IMR-90 (cell line): Measurements from ENCODE around the gene FBXO9. TPM values are rescaled to one million over a fixed set of nuclear protein-coding genes. Genes with fewer than 3 reads are reported as not detected.

Experiments
- ATAC-seq: fragments of 200-7000 bp; cut with Tn5 transposase; 2 replicates; pipeline ENCODE4 v1.9.1; 2020; ENCODE audit warnings: low read depth, mild to moderate bottlenecking, moderate library complexity
- BruUV-seq: library from RNA; stranded (reverse); fragments of 400-500 nt; replicated peaks from 2 replicates; lab custom pipeline; 2021; lab: Mats Ljungman, UMichigan
- CTCF ChIA-PET: fragments of 300-600 bp; formaldehyde crosslinking; extraction: SDS; loops from one replicate; lab custom pipeline; 2021; ENCODE audit warnings: antibody characterized with exemption; lab: Yijun Ruan, JAX
- POLR2A ChIA-PET: fragments of 300-600 bp; sonication (Branson Sonifier 250); formaldehyde crosslinking; loops from one replicate; lab custom pipeline; 2022; ENCODE audit warnings: antibody characterized with exemption; ENCODE audit not compliant: unreplicated experiment; lab: Charles Lee
- DNase-seq: peaks from one replicate; pipeline ENCODE4 v3.0.0; 2013
- H2AFZ ChIP-seq: replicated peaks from 2 replicates; pipeline ENCODE3; 2013; ENCODE audit warnings: low read length, mild to moderate bottlenecking; ENCODE audit not compliant: poor library complexity
- H2AK5ac ChIP-seq: 2 replicates; pipeline ENCODE4 v1.6.1; 2013; ENCODE audit warnings: low read depth, low read length, inconsistent platforms
- H2AK9ac ChIP-seq: replicated peaks from 2 replicates; pipeline ENCODE3; 2013; ENCODE audit warnings: mild to moderate bottlenecking, low read depth, low read length, moderate library complexity; ENCODE audit not compliant: poor library complexity
- H2BK120ac ChIP-seq: 2 replicates; pipeline ENCODE4 v1.6.1; 2013; ENCODE audit warnings: low read depth, low read length, inconsistent platforms
- H2BK15ac ChIP-seq: 3 replicates; pipeline ENCODE4 v1.6.1; 2013; ENCODE audit warnings: low read depth, low read length, inconsistent platforms
- H2BK20ac ChIP-seq: 2 replicates; pipeline ENCODE4 v1.6.1; 2013; ENCODE audit warnings: low read depth, mild to moderate bottlenecking, inconsistent platforms, low read length, moderate library complexity
- H2BK5ac ChIP-seq: 2 replicates; pipeline ENCODE4 v1.6.1; 2013; ENCODE audit warnings: mild to moderate bottlenecking, low read depth, low read length, inconsistent platforms; ENCODE audit not compliant: poor library complexity, severe bottlenecking
- H3K14ac ChIP-seq: replicated peaks from 2 replicates; pipeline ENCODE4 v1.6.1; 2013; ENCODE audit warnings: low read depth, low read length, inconsistent platforms
- H3K18ac ChIP-seq: 2 replicates; pipeline ENCODE4 v1.6.1; 2013; ENCODE audit warnings: low read depth, low read length, control low read depth
- H3K23ac ChIP-seq: 2 replicates; pipeline ENCODE4 v1.6.1; 2013; ENCODE audit warnings: low read depth, low read length, inconsistent platforms
- H3K27ac ChIP-seq: 2 replicates; pipeline ENCODE4 v1.5.1; 2013; ENCODE audit warnings: mild to moderate bottlenecking, control low read depth, low read length; ENCODE audit not compliant: insufficient read depth
- H3K27me3 ChIP-seq: 2 replicates; pipeline ENCODE4 v1.6.1; 2013; ENCODE audit warnings: low read length; ENCODE audit not compliant: control insufficient read depth, insufficient read depth
- H3K36me3 ChIP-seq: 2 replicates; pipeline ENCODE4 v1.6.1; 2013; ENCODE audit warnings: low read length, mixed read lengths; ENCODE audit not compliant: control insufficient read depth, insufficient read depth
- H3K4ac ChIP-seq: 2 replicates; pipeline ENCODE4 v1.6.1; 2013; ENCODE audit warnings: low read depth, low read length, inconsistent platforms
- H3K4me1 ChIP-seq: 2 replicates; pipeline ENCODE4 v1.6.1; 2013; ENCODE audit warnings: low read length, mixed read lengths; ENCODE audit not compliant: control insufficient read depth, insufficient read depth
- H3K4me2 ChIP-seq: 2 replicates; pipeline ENCODE4 v1.6.1; 2013; ENCODE audit warnings: low read depth, mild to moderate bottlenecking, control low read depth, low read length, moderate library complexity
- H3K4me3 ChIP-seq: 2 replicates; pipeline ENCODE4 v1.5.1; 2013; ENCODE audit warnings: low read depth, mild to moderate bottlenecking, control low read depth, low read length, moderate library complexity; ENCODE audit not compliant: insufficient read depth
- H3K56ac ChIP-seq: 2 replicates; pipeline ENCODE4 v1.6.1; 2013; ENCODE audit warnings: low read length, inconsistent platforms; ENCODE audit not compliant: insufficient read depth; ENCODE audit errors: extremely low read depth
- H3K79me1 ChIP-seq, 2 experiments: 2 replicates each; pipeline ENCODE4 v1.6.1; 2013; ENCODE audit warnings: low read length in 2 of 2, inconsistent platforms in 1 of 2, low read depth in 1 of 2
- H3K9ac ChIP-seq: 2 replicates; pipeline ENCODE4 v1.6.1; 2013; ENCODE audit warnings: low read depth, low read length, control low read depth
- H3K9me1 ChIP-seq: 2 replicates; pipeline ENCODE4 v1.6.1; 2013; ENCODE audit warnings: low read length, inconsistent platforms; ENCODE audit not compliant: insufficient read depth
- H3K9me3 ChIP-seq: 2 replicates; pipeline ENCODE4 v1.6.1; 2013; ENCODE audit warnings: low read length; ENCODE audit not compliant: control insufficient read depth, insufficient read depth
- H4K20me1 ChIP-seq: 2 replicates; pipeline ENCODE4 v1.6.1; 2013; ENCODE audit warnings: low read length, inconsistent platforms; ENCODE audit not compliant: insufficient read depth
- H4K5ac ChIP-seq: 2 replicates; pipeline ENCODE4 v1.6.1; 2013; ENCODE audit warnings: mild to moderate bottlenecking, low read depth, low read length, control low read depth
- H4K8ac ChIP-seq, 2 experiments: 2 replicates each; pipeline ENCODE4 v1.6.1; 2013; ENCODE audit warnings: low read depth in 2 of 2, low read length in 2 of 2, control low read depth in 1 of 2, inconsistent platforms in 1 of 2
- H4K91ac ChIP-seq: 2 replicates; pipeline ENCODE4 v1.6.1; 2013; ENCODE audit warnings: low read depth, low read length, inconsistent platforms; ENCODE audit not compliant: insufficient read depth
- BHLHE40 ChIP-seq: fragments of 150-350 bp; IDR thresholded peaks from 2 replicates; pipeline ENCODE4 v1.6.1; 2016; ENCODE audit warnings: mild to moderate bottlenecking, low read depth, low read length
- FOS ChIP-seq: fragments of 150-350 bp; IDR thresholded peaks from 2 replicates; pipeline ENCODE4 v1.6.1; 2016; ENCODE audit warnings: low read depth, low read length
- MXI1 ChIP-seq: IDR thresholded peaks from 2 replicates; pipeline ENCODE4 v1.6.1; 2012; ENCODE audit warnings: low read depth, mild to moderate bottlenecking, low read length, moderate library complexity, borderline replicate concordance
- NFE2L2 ChIP-seq: fragments of 150-350 bp; IDR thresholded peaks from 2 replicates; pipeline ENCODE4 v1.6.1; 2016; ENCODE audit warnings: low read depth, mild to moderate bottlenecking, low read length
- POLR2A ChIP-seq: IDR thresholded peaks from 2 replicates; pipeline ENCODE4 v1.6.1; 2012; ENCODE audit warnings: mild to moderate bottlenecking, low read depth, low read length
- RAD21 ChIP-seq: IDR thresholded peaks from 2 replicates; pipeline ENCODE4 v1.6.1; 2012; ENCODE audit warnings: low read length, improper control_type of control experiment
- RFX5 ChIP-seq: IDR thresholded peaks from 2 replicates; pipeline ENCODE4 v1.8.0; 2012; ENCODE audit warnings: low read depth, mild to moderate bottlenecking, low read length, moderate library complexity
- SMC3 ChIP-seq: fragments of 150-350 bp; IDR thresholded peaks from 2 replicates; pipeline ENCODE4 v1.6.1; 2016; ENCODE audit warnings: low read depth, mild to moderate bottlenecking, antibody characterized with exemption, low read length, moderate library complexity
- WGBS, 2 experiments: methylation state at CpG; one replicate each; pipeline versions ENCODE4 v1.1.5 to v1.1.7; 2013; ENCODE audit warnings: missing lambda C conversion rate in 2 of 2; ENCODE audit not compliant: insufficient read length in 1 of 2; ENCODE audit errors: extremely low coverage in 2 of 2; 5-methylcytosine and 5-hydroxymethylcytosine counted together
- dilution Hi-C: fragments of 300-500 bp; cut with HindIII; formaldehyde crosslinking; loops from one replicate; pipeline ENCODE4 v1.14.3; 2018; ENCODE audit warnings: low sequenced_read_pairs; ENCODE audit not compliant: unreplicated experiment
- in situ Hi-C: fragments of 300-500 bp; cut with MboI; formaldehyde crosslinking; loops from 3 replicates; pipeline ENCODE4 v1.14.3; 2019; ENCODE audit warnings: low sequenced_read_pairs, inconsistent platforms, mixed read lengths
- intact Hi-C: fragments of 100-400 bp; cut with micrococcal nuclease; formaldehyde crosslinking; loops from 2 replicates; pipeline ENCODE4 v1.10.0; 2022
- polyA plus RNA-seq, 3 experiments: library from polyadenylated mRNA; depleted of rRNA; stranded (reverse); fragments of >200 nt; gene quantifications; 2 replicates each; pipeline ENCODE4 v1.2.3, GENCODE V29; 2012; ENCODE audit warnings: low replicate concordance in 1 of 3
- total RNA-seq: library from RNA; depleted of rRNA; stranded (reverse); fragments of >200 nt; gene quantifications from 2 replicates; pipeline ENCODE4 v1.2.3, GENCODE V29; 2012

FBXO9 gene
- total and polyA plus RNA-seq, 2 of the 4 experiments (the other 2 are of a cell fraction), result 49.6 to 65.9 TPM

DNA sequence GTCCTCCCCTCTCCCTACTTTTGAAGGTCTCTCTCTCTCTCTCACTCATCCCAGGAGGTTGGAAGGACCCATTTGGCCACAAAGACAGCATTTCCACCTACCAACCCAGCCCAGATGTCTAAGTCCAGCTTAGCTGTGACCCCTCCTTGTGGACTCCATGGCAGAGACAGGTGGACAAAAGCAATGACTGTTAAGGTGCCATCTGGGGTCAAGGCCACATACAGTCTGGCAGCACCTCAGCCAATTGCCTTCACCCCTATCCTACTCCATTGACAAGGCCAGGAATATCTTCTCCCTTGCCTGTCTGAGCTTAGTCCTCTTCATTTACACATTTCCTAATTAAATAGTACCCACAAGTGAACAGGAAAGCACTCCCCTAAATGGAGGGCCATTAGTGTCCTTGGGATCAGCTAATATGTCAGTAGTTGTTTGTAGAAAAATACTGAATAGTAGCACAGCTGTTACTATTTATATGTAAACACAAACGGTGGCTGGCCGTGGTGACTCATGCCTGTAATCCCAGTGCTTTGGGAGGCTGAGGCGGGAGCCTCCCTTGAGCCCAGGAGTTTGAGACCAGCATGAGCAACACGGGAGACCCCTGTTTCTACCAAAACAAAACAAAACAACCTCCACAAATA, 54.7 kb downstream of the FBXO9 start:
- ChIA-PET CTCF (no interaction called here), POLR2A (no interaction called here)
- Histone ChIP-seq H4K91ac (no peak overlapping the region), H3K4ac (no peak overlapping the region; the same call in 1 of the 2 replicates), H4K8ac (no peak overlapping the region), H3K23ac (no peak overlapping the region), H2BK5ac (no peak overlapping the region), H3K4me2 (no peak overlapping the region), H3K9me3 (peaks cover 3% of the 10 kb centered on the region; the same call in 1 of the 2 replicates), H2BK20ac (no peak overlapping the region), H2BK120ac (no peak overlapping the region), H3K4me3 (no peak overlapping the region), H3K36me3 (no peaks in the 10 kb centered on the region), H3K14ac (no peak overlapping the region), H2AK5ac (no peak overlapping the region; the same call in 1 of the 2 replicates), H3K27me3 (peaks cover 11% of the 10 kb centered on the region), H2AFZ (no peak overlapping the region), H3K4me1 (peaks cover 3% of the 10 kb centered on the region; the same call in 1 of the 2 replicates), H2BK15ac (no peak overlapping the region; the same call in 2 of the 3 replicates), H3K27ac (no peak overlapping the region), H4K5ac (no peak overlapping the region), H2AK9ac (no peak overlapping the region), H4K20me1 (no peaks in the 10 kb centered on the region), H3K56ac (no peak overlapping the region), H3K79me1 (no peaks in the 10 kb centered on the region), H3K9me1 (no peaks in the 10 kb centered on the region; the same call in 1 of the 2 replicates), H3K9ac (no peak overlapping the region), H3K18ac (no peak overlapping the region)
- intact Hi-C loops (no loop called here), in situ Hi-C loops (no loop called here), dilution Hi-C loops (no loop called here)
- BruUV-seq, result no TSS peak
- peak; percentile 95 for ATAC-seq
- no peak for TF ChIP-seq MXI1
- no peak for TF ChIP-seq RAD21
- TF ChIP-seq NFE2L2, result no peak
- no peak for TF ChIP-seq SMC3
- TF ChIP-seq FOS, result peak; percentile 55; the same call in 1 of the 2 replicates
- TF ChIP-seq BHLHE40, result no peak
- TF ChIP-seq RFX5, result no peak
- TF ChIP-seq POLR2A, result no peak
- DNase-seq, result peak; percentile 58
- no CpG with 5 or more reads among the region's 4 CpGs for WGBS, 2 experiments
